22Rv1 (cell line): ENCODE results near the gene FGFBP1.
"Not testable (repeated sequence)": the region's sequence is repeated elsewhere in the genome, so short reads cannot be mapped to it uniquely, and the experiment has no call there.

Source experiments
- ZFX ChIP-seq: fragments of 450-650 bp; IDR thresholded peaks from 2 replicates; pipeline ENCODE4 v1.6.1; 2017; ENCODE audit warnings: antibody characterized with exemption, borderline replicate concordance
- TF ChIP-seq, protein P1 (sequence below): fragments of 450-650 bp; IDR thresholded peaks from 2 replicates; pipeline ENCODE4 v1.5.1; 2017; ENCODE audit warnings: mild to moderate bottlenecking

DNA sequence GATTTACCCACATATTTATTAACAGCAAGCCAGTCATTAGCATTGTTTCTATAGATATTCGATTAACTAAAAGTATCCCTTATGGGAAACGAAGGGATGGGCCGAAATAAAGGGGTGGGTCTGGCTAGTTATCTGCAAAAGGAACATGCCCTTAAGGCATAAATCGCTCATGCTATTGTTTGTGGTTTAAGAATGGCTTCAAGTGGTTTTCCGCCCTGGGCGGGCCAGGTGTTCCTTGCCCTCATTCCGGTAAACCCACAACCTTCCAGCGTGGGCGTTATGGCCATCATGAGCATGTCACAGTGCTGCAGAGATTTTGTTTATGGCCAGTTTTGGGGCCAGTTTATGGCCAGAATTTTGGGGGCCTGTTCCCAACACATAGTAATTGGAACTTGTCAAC, 22.2 kb downstream of the FGFBP1 start:
- TF ChIP-seq, protein P1, sequence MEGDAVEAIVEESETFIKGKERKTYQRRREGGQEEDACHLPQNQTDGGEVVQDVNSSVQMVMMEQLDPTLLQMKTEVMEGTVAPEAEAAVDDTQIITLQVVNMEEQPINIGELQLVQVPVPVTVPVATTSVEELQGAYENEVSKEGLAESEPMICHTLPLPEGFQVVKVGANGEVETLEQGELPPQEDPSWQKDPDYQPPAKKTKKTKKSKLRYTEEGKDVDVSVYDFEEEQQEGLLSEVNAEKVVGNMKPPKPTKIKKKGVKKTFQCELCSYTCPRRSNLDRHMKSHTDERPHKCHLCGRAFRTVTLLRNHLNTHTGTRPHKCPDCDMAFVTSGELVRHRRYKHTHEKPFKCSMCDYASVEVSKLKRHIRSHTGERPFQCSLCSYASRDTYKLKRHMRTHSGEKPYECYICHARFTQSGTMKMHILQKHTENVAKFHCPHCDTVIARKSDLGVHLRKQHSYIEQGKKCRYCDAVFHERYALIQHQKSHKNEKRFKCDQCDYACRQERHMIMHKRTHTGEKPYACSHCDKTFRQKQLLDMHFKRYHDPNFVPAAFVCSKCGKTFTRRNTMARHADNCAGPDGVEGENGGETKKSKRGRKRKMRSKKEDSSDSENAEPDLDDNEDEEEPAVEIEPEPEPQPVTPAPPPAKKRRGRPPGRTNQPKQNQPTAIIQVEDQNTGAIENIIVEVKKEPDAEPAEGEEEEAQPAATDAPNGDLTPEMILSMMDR, result not testable (repeated sequence)
- TF ChIP-seq ZFX, result not testable (repeated sequence)
